Activated CD4-positive, alpha-beta memory T cell treated with anti-CD3 and anti-CD28 coated beads for 36 hours (primary cell): ENCODE data around the gene S100A16. TPM values are rescaled to one million over a fixed set of nuclear protein-coding genes. Genes with fewer than 3 reads are reported as not detected.
"Not testable (repeated sequence)": the region's sequence is repeated elsewhere in the genome, so short reads cannot be mapped to it uniquely, and the experiment has no call there.

Source experiments
- CTCF ChIA-PET: fragments of 350-600 bp; sonication (Branson Sonifier 250); formaldehyde crosslinking; loops from one replicate; lab custom pipeline; 2021; ENCODE audit warnings: antibody characterized with exemption, inconsistent platforms; lab: Charles Lee
- POLR2A ChIA-PET: fragments of 350-600 bp; sonication (Branson Sonifier 250); formaldehyde crosslinking; loops from one replicate; lab custom pipeline; 2021; ENCODE audit warnings: antibody characterized with exemption; lab: Charles Lee
- DNase-seq: peaks from one replicate; pipeline ENCODE4 v3.0.0-alpha.2; 2020
- H3K27ac Mint-ChIP-seq: one replicate; pipeline ENCODE4 v1.8.0; 2021; ENCODE audit warnings: mixed read lengths
- H3K27me3 Mint-ChIP-seq: one replicate; pipeline ENCODE4 v1.8.0; 2021; ENCODE audit warnings: mixed read lengths
- H3K36me3 Mint-ChIP-seq: one replicate; pipeline ENCODE4 v1.8.0; 2021; ENCODE audit warnings: mixed read lengths
- H3K4me1 Mint-ChIP-seq: one replicate; pipeline ENCODE4 v1.8.0; 2021; ENCODE audit warnings: low read depth, mixed read lengths
- H3K4me3 Mint-ChIP-seq: one replicate; pipeline ENCODE4 v1.8.0; 2021; ENCODE audit warnings: mild to moderate bottlenecking, mixed read lengths
- H3K9me3 Mint-ChIP-seq: one replicate; pipeline ENCODE4 v1.8.0; 2021; ENCODE audit warnings: mixed read lengths
- intact Hi-C: fragments of 100-400 bp; cut with micrococcal nuclease; formaldehyde crosslinking; loops from one replicate; pipeline ENCODE4 v1.15.1; 2023
- total RNA-seq, 2 experiments: library from RNA; stranded (reverse); gene quantifications; one replicate each; pipeline ENCODE4 v1.2.3, GENCODE V29; 2021

Gene S100A16
- total RNA-seq, 2 experiments from 2014 or later, result not detected

DNA sequence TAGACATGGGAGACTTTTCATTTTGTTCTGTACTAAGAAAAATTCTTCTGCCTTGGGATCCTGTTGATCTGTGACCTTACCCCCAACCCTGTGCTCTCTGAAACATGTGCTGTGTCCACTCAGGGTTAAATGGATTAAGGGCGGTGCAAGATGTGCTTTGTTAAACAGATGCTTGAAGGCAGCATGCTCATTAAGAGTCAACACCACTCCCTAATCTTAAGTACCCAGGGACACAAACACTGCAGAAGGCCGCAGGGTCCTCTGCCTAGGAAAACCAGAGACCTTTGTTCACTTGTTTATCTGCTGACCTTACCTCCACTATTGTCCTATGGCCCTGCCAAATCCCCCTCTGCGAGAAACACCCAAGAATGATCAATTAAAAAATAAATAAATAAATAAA is 29.4 kb downstream of the S100A16 start:
- H3K27ac Mint-ChIP-seq, CTCF ChIA-PET, H3K4me3 Mint-ChIP-seq, intact Hi-C loops, H3K9me3 Mint-ChIP-seq, H3K4me1 Mint-ChIP-seq, DNase-seq, H3K36me3 Mint-ChIP-seq, POLR2A ChIA-PET: not testable (repeated sequence)
- H3K27me3 Mint-ChIP-seq, result peaks cover 14% of the 10 kb centered on the region

DNA sequence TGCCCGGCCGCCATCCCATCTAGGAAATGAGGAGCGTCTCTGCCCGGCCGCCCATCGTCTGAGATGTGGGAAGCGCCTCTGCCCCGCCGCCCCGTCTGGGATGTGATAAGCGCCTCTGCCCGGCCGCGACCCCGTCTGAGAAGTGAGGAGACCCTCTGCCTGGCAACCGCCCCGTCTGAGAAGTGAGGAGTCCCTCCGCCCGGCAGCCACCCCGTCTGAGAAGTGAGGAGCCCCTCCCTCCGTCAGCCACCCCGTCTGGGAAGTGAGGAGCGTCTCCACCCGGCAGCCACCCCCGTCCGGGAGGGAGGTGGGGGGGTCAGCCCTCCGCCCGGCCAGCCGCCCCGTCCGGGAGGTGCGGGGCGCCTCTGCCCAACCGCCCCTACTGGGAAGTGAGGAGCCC is 30.1 kb downstream of the S100A16 start:
- H3K4me1 Mint-ChIP-seq, H3K4me3 Mint-ChIP-seq, CTCF ChIA-PET, H3K27ac Mint-ChIP-seq, H3K9me3 Mint-ChIP-seq, POLR2A ChIA-PET, H3K36me3 Mint-ChIP-seq, DNase-seq, intact Hi-C loops: not testable (repeated sequence)
- peaks cover 21% of the 10 kb centered on the region for H3K27me3 Mint-ChIP-seq

DNA sequence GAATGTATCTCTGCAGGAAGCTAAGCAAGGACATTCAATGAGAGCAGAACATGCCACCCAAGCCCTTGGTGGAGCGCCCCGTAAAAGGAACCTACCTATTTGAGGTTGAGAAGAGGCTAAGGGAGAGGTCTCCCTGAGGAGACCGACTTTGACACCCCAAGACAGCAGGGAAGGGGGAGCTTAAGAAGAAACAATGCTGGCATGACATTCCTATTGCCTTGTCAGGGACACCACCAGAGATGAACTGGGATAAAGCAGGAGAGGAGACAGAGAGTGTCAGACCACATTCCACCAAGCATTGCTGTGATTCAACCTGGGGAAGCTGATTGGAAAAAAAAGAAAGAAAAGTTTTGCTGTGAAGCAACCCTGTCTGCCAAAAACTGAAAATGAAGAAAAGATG is 34.0 kb downstream of the S100A16 start:
- no peak overlapping the region for H3K27ac Mint-ChIP-seq
- H3K4me1 Mint-ChIP-seq, result peaks cover 2% of the 10 kb centered on the region
- ChIA-PET CTCF (interaction anchor here (0.8 to 1.8 kb wide), 2 partner anchors 47 to 84 kb away, joined by 3 to 7 read pairs; no protein-coding TSS in a partner anchor), POLR2A (interaction anchor here (0.7 kb wide), 1 partner anchor 1719 kb away, joined by 3 read pairs; no protein-coding TSS in a partner anchor)
- peaks cover 26% of the 10 kb centered on the region for H3K27me3 Mint-ChIP-seq
- H3K9me3 Mint-ChIP-seq, result no peaks in the 10 kb centered on the region
- no peaks in the 10 kb centered on the region for H3K36me3 Mint-ChIP-seq
- DNase-seq, result no peak
- no peak overlapping the region for H3K4me3 Mint-ChIP-seq
- intact Hi-C loops, result no loop called here

DNA sequence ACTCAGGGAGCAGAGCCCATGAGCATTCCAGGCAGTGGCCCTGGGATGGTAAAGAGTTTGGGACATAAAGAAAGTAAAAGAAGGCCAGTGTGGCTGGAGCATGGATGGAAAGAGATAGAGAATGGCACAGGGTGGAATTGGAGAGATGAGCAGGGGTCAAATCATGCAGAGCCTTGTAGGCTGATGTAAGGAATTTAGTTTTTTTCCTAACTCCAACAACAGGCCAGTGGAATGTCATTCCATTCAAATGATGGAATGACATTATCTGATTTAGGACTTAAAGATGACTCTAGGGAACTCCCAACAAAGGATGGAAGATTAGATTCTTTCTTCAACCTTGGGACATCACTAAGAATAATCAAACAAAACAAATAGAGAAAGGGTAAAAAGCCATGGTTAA is 34.4 kb downstream of the S100A16 start:
- CTCF ChIA-PET, result interaction anchor here (0.8 to 1.8 kb wide), 3 partner anchors 46 to 83 kb away, joined by 3 to 7 read pairs (median 6); no protein-coding TSS in a partner anchor
- peaks cover 26% of the 10 kb centered on the region for H3K27me3 Mint-ChIP-seq
- no peak for DNase-seq
- intact Hi-C loops, result no loop called here
- no peaks in the 10 kb centered on the region for H3K9me3 Mint-ChIP-seq
- H3K4me1 Mint-ChIP-seq, result peaks cover 6% of the 10 kb centered on the region
- POLR2A ChIA-PET, result interaction anchor here (0.7 kb wide), 1 partner anchor 1719 kb away, joined by 3 read pairs; no protein-coding TSS in a partner anchor
- H3K4me3 Mint-ChIP-seq, result no peak overlapping the region
- H3K27ac Mint-ChIP-seq, result no peak overlapping the region
- H3K36me3 Mint-ChIP-seq, result no peaks in the 10 kb centered on the region

DNA sequence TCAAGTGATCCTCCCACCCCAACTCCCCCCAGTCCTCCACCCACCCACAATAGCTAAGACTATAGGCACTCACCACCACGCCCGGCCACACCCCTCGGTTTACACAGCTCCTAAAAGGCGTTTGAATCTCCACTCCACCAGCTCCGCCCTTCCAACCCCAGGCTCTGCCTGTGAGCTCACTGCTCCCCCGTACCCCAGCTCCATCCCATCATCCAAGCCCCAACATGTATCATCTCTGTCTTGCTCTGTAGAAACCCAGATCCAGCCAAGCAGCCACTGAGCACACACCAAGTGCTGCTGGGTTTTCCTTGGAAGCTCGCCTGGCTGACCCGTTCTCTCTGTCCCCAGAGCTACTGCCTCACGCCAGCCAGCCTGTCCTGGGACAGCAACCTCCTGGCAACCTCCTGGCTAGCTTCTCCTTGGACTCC is 35.3 kb downstream of the S100A16 start:
- Mint-ChIP-seq H3K36me3 (no peaks in the 10 kb centered on the region), H3K4me1 (peaks cover 15% of the 10 kb centered on the region), H3K27me3 (peaks cover 26% of the 10 kb centered on the region), H3K27ac (no peak overlapping the region), H3K4me3 (no peak overlapping the region), H3K9me3 (no peaks in the 10 kb centered on the region)
- intact Hi-C loops, result no loop called here
- no peak for DNase-seq
- CTCF ChIA-PET, result interaction anchor here (0.6 to 1.8 kb wide), 6 partner anchors 9 to 164 kb away, joined by 3 to 7 read pairs (median 4); no protein-coding TSS in a partner anchor
- POLR2A ChIA-PET, result interaction anchor here (0.7 to 1.4 kb wide), 3 partner anchors 26 to 56 kb away, joined by 3 read pairs; partner anchors contain the start of genes CHTOP and S100A6

DNA sequence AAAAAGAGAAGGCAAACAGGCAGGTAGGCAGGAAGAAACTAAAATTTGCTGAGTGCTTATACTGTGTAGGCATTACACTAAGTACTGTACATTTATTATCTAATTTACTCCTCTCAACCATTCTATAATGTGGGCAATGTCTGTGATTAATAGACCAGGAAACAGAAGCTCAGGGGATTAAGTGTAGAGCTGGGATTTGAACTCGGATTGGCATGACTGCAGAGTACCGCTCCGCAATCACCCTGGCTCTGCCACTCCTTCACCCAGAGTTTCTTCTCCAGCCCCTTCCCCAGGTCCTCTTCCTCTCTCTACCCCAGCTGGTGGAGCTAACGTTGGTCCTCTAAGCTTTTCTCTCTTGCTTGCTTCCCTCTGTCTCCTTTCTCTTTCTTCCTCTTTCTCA is 35.8 kb downstream of the S100A16 start:
- Mint-ChIP-seq H3K4me3 (no peak overlapping the region), H3K9me3 (no peaks in the 10 kb centered on the region), H3K36me3 (no peaks in the 10 kb centered on the region), H3K4me1 (peaks cover 19% of the 10 kb centered on the region), H3K27me3 (peaks cover 26% of the 10 kb centered on the region), H3K27ac (no peak overlapping the region)
- DNase-seq, result no peak
- intact Hi-C loops, result no loop called here
- CTCF ChIA-PET, result interaction anchor here (0.6 to 1.8 kb wide), 5 partner anchors 9 to 82 kb away, joined by 3 to 7 read pairs (median 4); no protein-coding TSS in a partner anchor
- POLR2A ChIA-PET, result interaction anchor here (0.7 to 1.4 kb wide), 3 partner anchors 26 to 57 kb away, joined by 3 read pairs; partner anchors contain the start of genes CHTOP and S100A6

DNA sequence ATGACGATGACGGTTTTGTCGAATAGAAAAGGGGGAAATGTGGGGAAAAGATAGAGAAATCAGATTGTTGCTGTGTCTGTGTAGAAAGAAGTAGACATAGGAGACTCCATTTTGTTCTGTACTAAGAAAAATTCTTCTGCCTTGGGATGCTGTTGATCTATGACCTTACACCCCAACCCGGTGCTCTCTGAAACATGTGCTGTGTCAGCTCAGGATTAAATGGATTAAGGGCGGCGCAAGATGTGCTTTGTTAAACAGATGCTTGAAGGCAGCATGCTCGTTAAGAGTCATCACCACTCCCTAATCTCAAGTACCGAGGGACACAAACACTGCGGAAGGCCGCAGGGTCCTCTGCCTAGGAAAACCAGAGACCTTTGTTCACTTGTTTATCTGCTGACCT is 37.4 kb downstream of the S100A16 start:
- intact Hi-C loops, H3K27ac Mint-ChIP-seq, H3K36me3 Mint-ChIP-seq, H3K9me3 Mint-ChIP-seq, POLR2A ChIA-PET, DNase-seq, H3K4me3 Mint-ChIP-seq: not testable (repeated sequence)
- CTCF ChIA-PET, result interaction anchor here (0.9 kb wide), 2 partner anchors 65 to 81 kb away, joined by 3 to 5 read pairs; no protein-coding TSS in a partner anchor
- H3K4me1 Mint-ChIP-seq, result peaks cover 30% of the 10 kb centered on the region
- H3K27me3 Mint-ChIP-seq, result peaks cover 28% of the 10 kb centered on the region

DNA sequence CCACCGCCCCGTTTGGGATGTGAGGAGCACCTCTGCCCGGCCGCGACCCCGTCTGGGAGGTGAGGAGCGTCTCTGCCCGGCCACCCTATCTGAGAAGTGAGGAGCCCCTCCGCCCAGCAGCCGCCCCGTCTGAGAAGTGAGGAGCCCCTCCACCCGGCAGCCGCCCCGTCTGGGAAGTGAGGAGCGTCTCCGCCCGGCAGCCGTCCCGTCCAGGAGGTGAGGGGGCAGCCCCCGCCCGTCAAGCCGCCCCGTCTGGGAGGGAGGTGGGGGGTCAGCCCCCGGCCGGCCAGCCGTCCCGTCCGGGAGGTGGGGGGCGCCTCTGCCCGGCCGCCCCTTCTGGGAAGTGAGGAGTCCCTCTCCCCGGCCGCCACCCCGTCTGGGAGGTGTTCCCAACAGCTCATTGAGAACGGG is 37.9 kb downstream of the S100A16 start:
- CTCF ChIA-PET, POLR2A ChIA-PET, DNase-seq, H3K9me3 Mint-ChIP-seq, H3K36me3 Mint-ChIP-seq, H3K27ac Mint-ChIP-seq, intact Hi-C loops, H3K4me3 Mint-ChIP-seq: not testable (repeated sequence)
- H3K4me1 Mint-ChIP-seq, result peaks cover 31% of the 10 kb centered on the region
- peaks cover 28% of the 10 kb centered on the region for H3K27me3 Mint-ChIP-seq

DNA sequence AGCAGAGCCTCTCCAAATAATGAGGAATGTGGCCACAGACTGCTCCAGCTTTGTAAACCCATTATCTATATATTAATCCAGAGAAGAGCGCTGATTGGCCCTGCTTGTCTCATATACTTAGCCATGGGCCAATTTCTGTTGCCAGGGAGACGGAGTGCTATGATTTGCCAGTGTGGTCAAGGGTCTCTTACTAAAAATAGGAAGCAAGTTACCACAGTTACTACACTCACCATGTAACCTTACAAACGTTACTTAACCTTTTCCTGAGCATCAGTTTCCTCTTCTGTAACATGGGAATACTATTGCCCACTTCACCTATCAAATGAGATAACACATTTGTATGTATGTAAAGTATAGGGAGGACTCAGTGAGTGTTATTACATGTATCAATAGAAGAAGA is 39.6 kb downstream of the S100A16 start:
- H3K27ac Mint-ChIP-seq, result peak overlapping the region; percentile 64
- H3K9me3 Mint-ChIP-seq, result no peaks in the 10 kb centered on the region
- ChIA-PET POLR2A (interaction anchor here (1.0 to 6.5 kb wide), 6 partner anchors 29 to 417 kb away, joined by 4 to 99 read pairs (median 10); partner anchors contain the start of genes CHTOP, RPS27 and S100A6), CTCF (interaction anchor here (0.7 to 7.5 kb wide), 14 partner anchors 12 to 103 kb away, joined by 3 to 269 read pairs (median 6); partner anchors contain the start of genes CHTOP, S100A1, S100A13 and S100A14)
- no peak for DNase-seq
- peaks cover 16% of the 10 kb centered on the region for H3K27me3 Mint-ChIP-seq
- intact Hi-C loops, result loop anchor here (2.0 to 5.0 kb wide), 2 partner anchors 209 to 413 kb away; partner anchors contain the start of gene RAB13
- no peak overlapping the region for H3K4me3 Mint-ChIP-seq
- H3K4me1 Mint-ChIP-seq, result peaks cover 46% of the 10 kb centered on the region
- H3K36me3 Mint-ChIP-seq, result no peaks in the 10 kb centered on the region

DNA sequence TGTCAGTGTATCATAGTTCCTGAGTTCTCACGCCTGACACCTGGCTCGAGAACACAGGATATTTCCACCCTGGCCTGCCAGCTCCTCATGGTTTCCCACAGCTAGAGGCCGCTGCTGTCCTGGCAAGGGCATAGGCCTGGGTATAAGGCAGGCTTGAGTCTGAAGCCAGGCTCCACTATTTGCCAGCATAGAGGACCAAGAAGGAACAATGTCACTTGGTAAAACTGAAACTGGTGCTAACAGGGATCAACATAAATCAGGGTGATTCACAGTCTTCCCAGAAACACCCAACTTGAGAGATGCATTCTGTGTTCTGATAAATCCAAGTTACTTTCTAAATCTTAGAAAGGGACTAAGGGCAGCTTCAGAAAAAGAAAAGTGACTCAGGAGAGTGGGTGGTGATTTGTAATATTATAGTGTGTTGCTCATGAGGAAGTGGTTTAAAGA is 40.3 kb downstream of the S100A16 start:
- CTCF ChIA-PET, result interaction anchor here (0.6 to 7.5 kb wide), 25 partner anchors 9 to 395 kb away, joined by 3 to 269 read pairs (median 4); partner anchors contain the start of genes CHTOP, CREB3L4, ILF2 and S100A1
- Mint-ChIP-seq H3K27me3 (peaks cover 9% of the 10 kb centered on the region), H3K27ac (peak overlapping the region; percentile 64), H3K4me1 (peaks cover 54% of the 10 kb centered on the region), H3K9me3 (no peaks in the 10 kb centered on the region), H3K4me3 (no peak overlapping the region), H3K36me3 (no peaks in the 10 kb centered on the region)
- POLR2A ChIA-PET, result interaction anchor here (1.0 to 6.5 kb wide), 7 partner anchors 9 to 418 kb away, joined by 4 to 99 read pairs (median 6); partner anchors contain the start of genes CHTOP, RPS27 and S100A6
- peak; percentile 83 for DNase-seq
- intact Hi-C loops, result loop anchor here (1.0 to 5.0 kb wide), 8 partner anchors 25 to 414 kb away; partner anchors contain the start of genes CHTOP and RAB13

DNA sequence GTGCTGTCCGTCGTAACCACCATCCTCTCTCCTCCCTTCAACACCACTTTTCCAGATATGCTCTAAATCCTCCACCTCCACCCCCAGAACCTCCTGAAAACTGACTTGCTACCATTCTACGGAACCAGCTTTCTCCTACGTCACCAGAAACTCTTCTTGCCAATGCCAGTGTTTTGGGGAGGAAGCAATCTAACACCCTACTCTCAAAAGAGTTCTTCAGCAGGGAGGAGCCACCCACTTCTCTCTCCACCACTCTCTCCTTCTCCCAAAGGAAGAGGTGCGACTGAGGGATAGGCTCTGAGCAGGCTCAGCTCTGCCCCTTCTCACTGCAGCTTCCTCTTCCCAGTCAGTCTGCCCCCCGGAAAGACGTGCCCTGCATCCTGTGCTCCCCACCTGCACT is 41.2 kb downstream of the S100A16 start:
- ChIA-PET CTCF (interaction anchor here (0.7 to 7.5 kb wide), 17 partner anchors 10 to 396 kb away, joined by 3 to 269 read pairs (median 5); partner anchors contain the start of genes CHTOP, CREB3L4, ILF2 and S100A1), POLR2A (interaction anchor here (1.4 to 6.5 kb wide), 4 partner anchors 8 to 63 kb away, joined by 5 to 99 read pairs (median 16); partner anchors contain the start of genes CHTOP and S100A6)
- Mint-ChIP-seq H3K9me3 (no peaks in the 10 kb centered on the region), H3K27me3 (peaks cover 2% of the 10 kb centered on the region), H3K36me3 (no peaks in the 10 kb centered on the region), H3K4me1 (peaks cover 62% of the 10 kb centered on the region), H3K27ac (peak overlapping the region; percentile 64), H3K4me3 (no peak overlapping the region)
- DNase-seq, result no peak
- intact Hi-C loops, result loop anchor here (1.0 to 5.0 kb wide), 8 partner anchors 26 to 415 kb away; partner anchors contain the start of genes CHTOP and RAB13
